Upper lobe of left lung (tissue), 4 donors: ENCODE data around the gene ABCC8.

Experiments used
- EP300 ChIP-seq, 4 donors: sonication (generic); formaldehyde crosslinking; IDR thresholded peaks; one replicate each; pipeline ENCODE4 v1.5.1; 2017; ENCODE audit warnings: antibody characterized with exemption in 4 of 4, control low read depth in 2 of 4
- POLR2A ChIP-seq, 4 donors: fragments of 450-650 bp; IDR thresholded peaks; one replicate each; pipeline ENCODE4 v1.5.1; 2016 to 2017; ENCODE audit warnings: antibody characterized with exemption in 4 of 4, mild to moderate bottlenecking in 2 of 4
- POLR2AphosphoS5 ChIP-seq, 2 donors: sonication (generic); formaldehyde crosslinking; IDR thresholded peaks; one replicate each; pipeline ENCODE4 v1.5.1; 2017; ENCODE audit warnings: antibody characterized with exemption in 2 of 2
- TF ChIP-seq, protein P1 (sequence below), 6 experiments: fragments of 450-650 bp in 4 of 6; fragments of 200-600 bp in 2 of 6; sonication (generic) in 2 of 6; IDR thresholded peaks; one replicate each; pipeline ENCODE4 v1.5.1; 2016 to 2019; ENCODE audit warnings: antibody characterized with exemption in 6 of 6

- TF ChIP-seq POLR2A (IDR thresholded peaks at IDR 0.05), result no peak
- TF ChIP-seq, protein P1, sequence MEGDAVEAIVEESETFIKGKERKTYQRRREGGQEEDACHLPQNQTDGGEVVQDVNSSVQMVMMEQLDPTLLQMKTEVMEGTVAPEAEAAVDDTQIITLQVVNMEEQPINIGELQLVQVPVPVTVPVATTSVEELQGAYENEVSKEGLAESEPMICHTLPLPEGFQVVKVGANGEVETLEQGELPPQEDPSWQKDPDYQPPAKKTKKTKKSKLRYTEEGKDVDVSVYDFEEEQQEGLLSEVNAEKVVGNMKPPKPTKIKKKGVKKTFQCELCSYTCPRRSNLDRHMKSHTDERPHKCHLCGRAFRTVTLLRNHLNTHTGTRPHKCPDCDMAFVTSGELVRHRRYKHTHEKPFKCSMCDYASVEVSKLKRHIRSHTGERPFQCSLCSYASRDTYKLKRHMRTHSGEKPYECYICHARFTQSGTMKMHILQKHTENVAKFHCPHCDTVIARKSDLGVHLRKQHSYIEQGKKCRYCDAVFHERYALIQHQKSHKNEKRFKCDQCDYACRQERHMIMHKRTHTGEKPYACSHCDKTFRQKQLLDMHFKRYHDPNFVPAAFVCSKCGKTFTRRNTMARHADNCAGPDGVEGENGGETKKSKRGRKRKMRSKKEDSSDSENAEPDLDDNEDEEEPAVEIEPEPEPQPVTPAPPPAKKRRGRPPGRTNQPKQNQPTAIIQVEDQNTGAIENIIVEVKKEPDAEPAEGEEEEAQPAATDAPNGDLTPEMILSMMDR (IDR thresholded peaks at IDR 0.05), result no peak
- no peak for TF ChIP-seq POLR2AphosphoS5 (IDR thresholded peaks at IDR 0.05)
- TF ChIP-seq EP300 (IDR thresholded peaks at IDR 0.05), result no peak
Measured at GRCh38 chr11:17402486-17402885, 74.2 kb downstream of the ABCC8 start.
